Breast epithelium (tissue), 3 donors: ENCODE data around the gene LGALS3BP.

ENCODE experiments used
- POLR2A ChIP-seq: fragments of 450-650 bp; IDR thresholded peaks from one replicate; pipeline ENCODE4 v1.6.1; 2016; ENCODE audit warnings: antibody characterized with exemption, mild to moderate bottlenecking, moderate library complexity
- POLR2AphosphoS5 ChIP-seq, 3 donors: sonication (generic); formaldehyde crosslinking; IDR thresholded peaks; one replicate each; pipeline ENCODE4 v1.6.1; 2017; ENCODE audit warnings: antibody characterized with exemption in 3 of 3

DNA sequence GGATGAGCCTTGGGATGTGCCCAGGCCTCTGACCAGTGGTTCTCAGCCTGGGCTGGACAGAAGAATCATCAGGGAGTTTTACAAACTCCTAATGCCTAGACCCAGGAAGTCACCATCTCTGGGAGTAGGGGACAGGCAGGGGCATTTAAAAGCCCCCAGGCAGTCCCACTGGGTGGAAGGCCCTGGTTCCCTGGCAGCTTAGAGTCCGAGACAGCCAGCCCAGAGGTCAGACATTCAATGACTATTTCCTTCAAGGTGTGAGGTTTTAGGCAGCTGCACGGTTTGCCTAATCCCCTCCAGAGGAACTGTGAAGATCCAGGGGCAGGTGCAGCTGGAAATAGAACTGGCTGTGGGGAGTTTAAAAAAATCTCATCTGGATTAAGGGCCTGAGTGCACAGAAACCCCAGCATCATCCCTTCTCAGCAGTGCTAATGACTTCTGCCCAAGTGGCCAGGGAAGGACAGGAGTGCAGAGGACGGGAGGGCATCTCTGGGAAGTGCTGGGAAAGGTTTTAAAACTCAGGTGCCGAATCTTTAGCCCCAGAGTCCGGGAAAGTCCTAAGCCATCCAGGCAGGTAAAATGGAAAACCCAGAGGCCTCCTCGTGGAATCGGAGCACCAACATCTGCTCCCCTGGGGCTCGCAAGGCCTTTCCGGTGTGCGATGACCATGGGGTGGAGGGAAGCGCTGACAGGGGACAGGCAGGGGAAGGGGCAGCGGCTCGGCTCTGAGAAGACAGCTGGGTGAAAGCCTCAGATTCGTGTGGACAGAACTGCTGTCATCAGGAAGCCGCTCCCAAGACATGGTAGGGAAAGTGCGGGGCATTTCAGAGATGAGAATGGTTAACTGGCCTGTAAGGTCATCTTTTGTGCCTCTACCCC is 1.5 kb upstream of the LGALS3BP start:
- TF ChIP-seq POLR2AphosphoS5 (IDR thresholded peaks at IDR 0.05) = no peak
- no peak for TF ChIP-seq POLR2A
